GM21529 (cell line): ENCODE measurements around the gene CHAF1B.

Experiments
- ATAC-seq: cut with Tn5 transposase; IDR thresholded peaks from one replicate; pipeline ENCODE4 v1.9.1; 2021; ENCODE audit not compliant: unreplicated experiment

CHAF1B gene

DNA sequence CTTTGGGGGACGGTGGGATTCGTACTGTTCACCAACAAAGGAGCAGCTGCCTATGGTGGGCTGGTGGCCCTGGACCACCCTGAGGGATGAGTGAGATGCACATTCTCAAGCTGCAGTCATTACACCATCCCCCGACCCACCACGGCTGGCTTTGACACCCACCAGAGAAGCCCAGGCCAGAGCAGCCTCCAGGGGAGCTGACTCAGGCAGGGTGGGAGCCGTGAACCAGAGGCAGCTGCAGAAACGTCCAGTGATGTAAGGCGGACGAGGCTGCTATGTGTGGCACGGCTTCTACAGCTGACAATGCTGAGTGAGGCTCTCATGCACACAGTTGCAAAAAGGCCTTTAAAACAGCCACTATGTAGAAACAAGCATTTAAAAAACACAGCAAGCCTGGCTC, 40.1 kb downstream of the CHAF1B start:
- ATAC-seq: no peak

- ATAC-seq: no peak
Observed at GRCh38 chr21:36427502-36427901, 42.3 kb downstream of the CHAF1B start.

- no peak for ATAC-seq
Observed at GRCh38 chr21:36428761-36429432, 43.7 kb downstream of the CHAF1B start.

DNA sequence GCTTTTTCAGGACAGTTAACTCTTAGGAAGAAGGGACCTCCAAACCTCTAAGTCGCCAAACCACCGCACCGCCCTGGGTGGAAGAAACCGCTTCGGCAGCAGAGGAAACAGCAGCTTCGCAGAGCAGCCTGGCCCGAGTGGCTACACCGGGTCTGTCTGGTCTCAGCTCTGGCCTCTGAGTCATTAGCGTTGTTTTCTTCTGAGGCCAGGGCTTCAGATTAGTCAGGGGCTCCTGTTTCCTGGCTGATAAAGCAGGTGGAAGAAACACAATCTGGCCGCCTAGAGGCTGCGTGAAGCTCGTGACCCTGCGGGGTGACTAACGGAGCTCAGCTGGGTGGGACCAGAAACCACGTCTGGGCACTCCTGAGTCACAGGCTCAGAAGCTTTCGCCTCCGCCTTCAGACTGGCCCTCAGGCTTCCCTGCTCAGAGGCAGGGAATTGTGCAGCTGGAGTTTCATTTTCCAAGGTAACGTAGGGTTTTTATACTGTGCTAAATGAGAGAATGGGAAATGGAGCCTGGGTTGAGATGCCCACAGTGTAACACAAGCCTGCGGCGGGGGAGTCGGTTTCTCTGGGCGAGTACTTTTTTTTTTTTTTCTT, 44.9 kb downstream of the CHAF1B start:
- ATAC-seq: peak; percentile 80

DNA sequence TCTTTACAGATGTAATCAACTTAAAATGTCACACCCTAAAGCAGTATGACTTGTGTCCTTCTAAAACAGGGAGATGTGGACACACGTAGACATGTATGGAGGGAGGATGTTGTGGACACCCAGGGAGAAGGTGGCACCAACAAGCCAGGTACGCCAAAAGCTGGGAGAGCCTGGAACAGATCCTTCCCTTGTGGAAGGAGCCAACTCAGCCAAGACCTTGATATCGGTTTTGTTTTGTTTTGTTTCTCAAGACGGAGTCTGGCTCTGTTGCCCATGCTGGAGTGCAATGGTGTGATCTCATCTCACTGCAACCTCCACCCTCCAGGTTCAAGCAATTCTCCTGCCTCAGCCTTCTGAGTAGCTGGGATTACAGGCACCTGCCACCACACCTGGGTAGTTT, 45.6 kb downstream of the CHAF1B start:
- no peak for ATAC-seq

DNA sequence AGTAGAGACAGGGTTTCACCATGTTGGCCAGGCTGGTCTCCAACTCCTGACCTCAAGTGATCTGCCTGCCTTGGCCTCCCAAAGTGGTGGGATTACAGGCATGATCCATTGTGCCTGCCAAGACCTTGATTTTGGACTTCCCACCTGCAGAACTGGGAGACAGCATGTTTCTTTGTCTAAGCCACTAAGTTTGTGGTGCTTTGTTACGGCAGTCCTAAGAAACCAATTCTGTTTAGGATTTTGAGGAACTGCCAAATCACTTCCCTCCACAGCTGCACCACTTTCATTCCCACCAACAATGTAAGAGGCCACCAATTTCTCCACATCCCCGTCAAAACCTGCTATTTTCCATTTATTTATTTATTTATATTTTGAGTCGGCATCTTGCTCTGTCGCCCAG, 46.1 kb downstream of the CHAF1B start:
- ATAC-seq: no peak

DNA sequence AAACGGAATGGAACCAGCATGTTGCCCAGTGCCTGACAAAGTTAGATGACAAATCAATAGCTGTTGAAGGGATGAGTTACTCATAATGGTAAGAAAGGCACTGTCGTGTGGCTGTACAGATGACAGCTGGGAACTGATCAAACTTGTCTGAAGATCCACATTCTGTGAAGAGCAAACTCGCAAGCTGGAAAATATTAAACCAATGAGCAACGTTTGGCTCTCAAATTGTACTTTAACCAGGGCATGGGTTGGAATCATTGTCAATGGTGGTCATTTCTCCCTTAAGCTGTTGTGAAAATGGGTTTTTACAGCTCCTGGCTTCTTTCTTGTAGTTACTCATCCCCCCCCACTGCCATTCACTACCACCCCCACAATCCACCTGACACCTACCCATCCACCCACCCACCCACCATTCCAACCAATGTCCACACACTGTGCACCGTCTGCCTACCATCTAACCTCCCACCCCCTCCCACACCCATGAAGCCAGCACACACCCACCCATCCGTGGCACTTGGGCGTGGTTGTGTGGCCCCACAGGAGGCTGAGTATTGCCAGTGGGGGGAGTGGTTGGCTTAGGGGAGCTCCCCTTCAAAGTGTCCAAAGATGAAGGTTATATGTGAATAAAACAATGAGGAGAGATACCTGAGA, 48.0 kb downstream of the CHAF1B start:
- no peak for ATAC-seq

GRCh38 chr21:36434144-36434543, 49.0 kb downstream of the CHAF1B start:
- no peak for ATAC-seq

- ATAC-seq: no peak
Observed at GRCh38 chr21:36436829-36437744, 51.9 kb downstream of the CHAF1B start.

DNA sequence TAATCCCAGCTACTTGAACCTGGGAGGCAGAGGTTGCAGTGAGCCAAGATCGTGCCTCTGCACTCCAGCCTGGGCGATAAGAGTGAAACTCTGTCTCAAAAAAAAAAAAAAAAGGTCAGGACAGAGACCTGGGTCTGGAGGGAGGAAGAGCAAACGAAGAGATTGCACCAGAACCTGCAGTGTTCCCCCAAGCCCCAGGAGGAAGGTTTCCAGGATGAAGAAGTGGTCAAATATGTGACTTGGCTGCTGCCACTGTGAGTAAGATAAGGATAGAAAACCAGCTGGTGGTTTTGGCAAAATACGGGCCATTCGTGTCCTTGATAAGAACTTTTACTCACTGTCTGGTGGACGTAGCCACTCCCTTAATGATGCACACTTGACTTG, 52.5 kb downstream of the CHAF1B start:
- no peak for ATAC-seq

GRCh38 chr21:36441715-36442114, 56.5 kb downstream of the CHAF1B start:
- ATAC-seq: no peak

DNA sequence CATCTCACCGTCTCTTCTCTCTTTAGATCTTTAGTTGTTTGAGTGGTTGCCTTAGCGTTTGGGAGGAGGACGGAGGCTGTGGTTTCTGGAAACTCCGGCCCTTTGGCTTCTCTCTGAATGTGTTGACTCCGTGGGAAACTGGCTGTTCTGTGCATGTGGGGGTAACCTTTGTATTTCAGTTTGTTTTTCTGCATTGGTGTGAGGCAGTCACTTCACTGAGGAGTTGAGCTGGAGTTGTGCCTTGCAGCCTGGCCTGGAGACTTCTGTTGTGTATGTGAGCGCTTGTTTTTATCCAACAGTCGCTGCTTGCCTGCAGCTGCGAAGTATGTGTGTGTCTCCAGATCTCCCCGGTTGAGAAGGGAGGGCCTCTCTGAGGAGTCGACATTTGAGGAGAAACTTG, 61.1 kb downstream of the CHAF1B start:
- ATAC-seq: no peak

DNA sequence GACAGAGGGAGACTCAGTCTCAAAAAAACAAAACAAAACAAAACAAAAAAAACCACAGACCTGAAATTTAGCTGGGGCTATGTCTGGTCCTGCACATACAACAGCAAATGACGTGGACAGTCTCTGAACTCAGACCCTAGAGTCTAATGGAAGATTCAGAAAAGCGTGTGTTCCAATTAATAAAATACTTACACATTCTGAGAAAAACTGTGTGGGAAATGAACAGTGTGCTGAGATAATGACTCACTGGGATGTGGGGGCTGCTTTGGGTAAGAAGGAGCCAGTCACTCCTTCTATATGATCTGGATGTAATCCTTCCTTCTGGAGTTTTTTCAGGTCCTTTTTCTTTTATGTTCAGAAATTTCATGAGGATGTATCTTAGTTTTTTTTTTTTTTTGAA, 65.3 kb downstream of the CHAF1B start:
- no peak for ATAC-seq

DNA sequence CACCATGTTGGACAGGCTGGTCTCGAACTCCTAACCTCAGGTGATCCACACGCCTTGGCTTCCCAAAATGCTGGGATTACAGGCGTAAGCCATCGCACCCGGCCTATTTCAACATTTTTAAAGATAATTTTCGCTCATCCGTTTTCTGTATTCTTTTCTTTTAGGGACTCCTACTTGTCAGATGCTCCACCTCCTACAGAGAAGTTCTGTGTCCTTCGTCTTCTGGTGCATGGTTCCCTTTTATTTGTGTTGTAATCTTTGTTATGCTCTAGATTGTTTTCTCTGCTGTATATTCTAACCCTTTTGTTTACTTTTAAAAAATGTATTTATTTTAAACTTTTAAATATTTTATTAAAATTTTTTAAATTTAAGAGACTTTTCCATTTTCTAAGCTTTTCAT, 66.3 kb downstream of the CHAF1B start:
- no peak for ATAC-seq

GRCh38 chr21:36452281-36452825, 67.2 kb downstream of the CHAF1B start:
- no peak for ATAC-seq

DNA sequence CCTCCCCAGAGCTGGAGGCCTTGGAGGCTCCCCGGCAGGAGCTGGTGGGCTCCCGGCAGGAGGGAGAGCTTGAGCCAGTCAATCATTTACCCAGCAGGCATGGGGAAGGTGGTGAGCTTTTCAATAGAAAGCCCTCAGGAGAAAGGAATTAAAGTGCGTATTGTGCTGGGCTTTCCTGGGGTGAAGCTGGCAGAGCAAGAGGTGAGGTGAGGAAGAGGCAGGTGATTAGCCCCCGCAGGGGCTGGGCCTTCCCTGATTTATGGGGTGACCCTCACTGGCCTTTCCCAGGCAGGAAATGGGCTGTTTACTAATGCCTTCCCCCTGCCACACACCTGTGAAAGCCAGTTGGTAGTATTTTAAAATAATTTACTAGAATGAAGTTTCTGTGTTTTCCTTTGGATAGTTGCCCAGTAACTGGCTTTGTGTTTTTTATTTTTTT, 68.9 kb downstream of the CHAF1B start:
- no peak for ATAC-seq

DNA sequence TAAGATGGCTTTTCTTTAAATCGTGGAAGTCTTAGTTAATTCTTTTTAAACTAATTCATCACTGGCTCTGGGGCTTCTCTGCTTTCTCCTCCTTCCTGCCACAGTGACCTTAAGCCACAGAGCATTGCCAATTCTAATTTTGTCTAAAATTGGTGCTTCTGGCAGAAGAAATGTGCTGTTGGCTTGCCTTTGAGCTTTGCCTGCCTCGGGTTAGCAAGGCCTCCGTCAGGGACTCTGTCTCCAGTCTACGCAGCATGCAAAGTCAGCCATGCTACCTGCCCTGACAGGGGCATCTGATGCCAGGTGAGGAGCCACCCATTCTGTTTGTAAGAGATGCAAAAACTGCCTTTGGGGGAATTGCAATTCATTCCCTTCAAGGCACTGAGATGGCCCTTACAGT, 69.5 kb downstream of the CHAF1B start:
- no peak for ATAC-seq

- no peak for ATAC-seq
Observed at GRCh38 chr21:36456729-36457414, 71.7 kb downstream of the CHAF1B start.

DNA sequence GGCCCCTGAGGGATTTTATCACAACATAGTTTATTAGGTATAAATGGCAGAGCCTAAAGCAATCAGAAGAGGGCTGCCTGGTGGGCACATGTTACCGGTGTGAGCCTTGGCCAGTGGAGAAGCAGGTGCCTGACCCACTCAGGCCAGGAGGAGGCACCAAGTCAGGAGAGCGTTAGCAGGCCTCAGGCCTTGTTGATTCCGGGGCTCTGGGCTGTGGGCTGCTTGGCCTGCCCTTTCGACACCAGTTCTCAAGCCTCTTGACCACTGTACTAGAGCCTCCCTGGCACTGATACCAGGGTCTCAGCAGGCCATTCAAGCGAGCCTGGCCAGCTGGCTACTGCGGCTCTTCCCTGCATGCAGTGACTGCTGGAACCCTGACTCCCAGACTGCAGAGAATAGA, 73.9 kb downstream of the CHAF1B start:
- no peak for ATAC-seq

DNA sequence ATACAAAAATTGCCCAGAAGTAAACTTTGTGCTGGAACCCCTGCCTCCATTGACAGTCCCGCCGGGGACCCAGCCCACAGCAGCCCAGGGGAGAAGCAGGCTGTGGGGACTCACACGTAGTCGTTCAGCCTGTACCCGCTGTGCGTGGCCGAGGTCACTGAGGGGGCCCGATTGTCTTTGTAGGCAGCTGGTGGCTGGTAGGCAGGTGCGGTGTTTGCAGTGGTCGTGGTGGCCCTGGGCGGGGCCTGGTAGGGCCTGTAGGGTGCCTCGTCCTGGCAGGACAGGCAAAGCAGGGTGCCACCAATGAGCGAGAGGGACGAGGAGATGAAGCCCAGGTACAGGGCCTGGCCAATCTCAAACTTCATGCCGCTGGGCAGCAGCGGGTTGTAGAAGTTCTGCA, 75.7 kb downstream of the CHAF1B start:
- ATAC-seq: no peak
